Smooth muscle cell (in vitro differentiated cells): Measurements from ENCODE around the gene CNBP. TPM values are rescaled to one million over a fixed set of nuclear protein-coding genes. Genes with fewer than 3 reads are reported as not detected.

Experiments
- DNase-seq: peaks from one replicate; lab custom pipeline; 2025; ENCODE audit not compliant: unreplicated experiment; lab: John Stamatoyannopoulos, UW
- H2AFZ ChIP-seq: fragments of 200-600 bp; sonication (generic); 2 replicates; pipeline ENCODE4 v1.6.0; 2016; ENCODE audit warnings: antibody characterized with exemption, low read depth, mild to moderate bottlenecking
- H3F3A ChIP-seq: fragments of 200-600 bp; sonication (generic); 2 replicates; pipeline ENCODE4 v1.6.0; 2017; ENCODE audit warnings: antibody characterized with exemption, low read depth
- H3K27ac ChIP-seq: fragments of 200-600 bp; sonication (generic); 2 replicates; pipeline ENCODE4 v1.5.1; 2016; ENCODE audit warnings: low read depth, mild to moderate bottlenecking
- H3K27me3 ChIP-seq: fragments of 200-600 bp; sonication (generic); 2 replicates; pipeline ENCODE4 v1.6.1; 2016; ENCODE audit warnings: low read depth, mild to moderate bottlenecking
- H3K36me3 ChIP-seq: fragments of 200-600 bp; sonication (generic); 2 replicates; pipeline ENCODE4 v1.5.1; 2016; ENCODE audit warnings: low read depth
- H3K4me1 ChIP-seq: fragments of 200-600 bp; sonication (generic); 2 replicates; pipeline ENCODE4 v1.5.1; 2016; ENCODE audit warnings: low read depth
- H3K4me2 ChIP-seq: fragments of 200-600 bp; sonication (generic); 2 replicates; pipeline ENCODE4 v1.6.0; 2016; ENCODE audit warnings: mild to moderate bottlenecking
- H3K4me3 ChIP-seq: fragments of 200-600 bp; sonication (generic); 2 replicates; pipeline ENCODE4 v1.5.1; 2016; ENCODE audit warnings: mild to moderate bottlenecking
- H3K79me2 ChIP-seq: fragments of 200-600 bp; sonication (generic); 2 replicates; pipeline ENCODE4 v1.6.0; 2016; ENCODE audit warnings: low read depth, mild to moderate bottlenecking
- H3K9ac ChIP-seq: fragments of 200-600 bp; sonication (generic); 2 replicates; pipeline ENCODE4 v1.6.0; 2016; ENCODE audit warnings: low read depth
- H3K9me3 ChIP-seq: fragments of 200-600 bp; sonication (generic); replicated peaks from 2 replicates; pipeline ENCODE4 v1.5.1; 2016; ENCODE audit warnings: low read depth
- H4K20me1 ChIP-seq: fragments of 200-600 bp; sonication (generic); 2 replicates; pipeline ENCODE4 v1.6.0; 2016; ENCODE audit warnings: low read depth
- WGBS: methylation state at CpG from one replicate; pipeline ENCODE4 v1.1.7; 2016; ENCODE audit warnings: low lambda C conversion rate; 5-methylcytosine and 5-hydroxymethylcytosine counted together
- polyA plus RNA-seq: library from polyadenylated mRNA; unstranded; fragments of >200 nt; fragmentation: Nextera tagmentation; extraction: Ambion mirVana; gene quantifications from 2 replicates; pipeline ENCODE4 v1.2.1, GENCODE V29; 2016
- total RNA-seq: library from RNA; depleted of rRNA; stranded (reverse); fragments of >200 nt; gene quantifications from 2 replicates; pipeline ENCODE4 v1.2.3, GENCODE V29; 2014
- TF ChIP-seq, protein P1 (sequence below): fragments of 200-600 bp; sonication (generic); IDR thresholded peaks from 2 replicates; pipeline ENCODE4 v1.5.1; 2017; ENCODE audit warnings: borderline replicate concordance, mild to moderate bottlenecking, antibody characterized with exemption; ENCODE audit not compliant: insufficient read depth, poor library complexity, severe bottlenecking

Gene CNBP
- total and polyA plus RNA-seq, 2 experiments from 2014 or later: 181 to 198 TPM

DNA sequence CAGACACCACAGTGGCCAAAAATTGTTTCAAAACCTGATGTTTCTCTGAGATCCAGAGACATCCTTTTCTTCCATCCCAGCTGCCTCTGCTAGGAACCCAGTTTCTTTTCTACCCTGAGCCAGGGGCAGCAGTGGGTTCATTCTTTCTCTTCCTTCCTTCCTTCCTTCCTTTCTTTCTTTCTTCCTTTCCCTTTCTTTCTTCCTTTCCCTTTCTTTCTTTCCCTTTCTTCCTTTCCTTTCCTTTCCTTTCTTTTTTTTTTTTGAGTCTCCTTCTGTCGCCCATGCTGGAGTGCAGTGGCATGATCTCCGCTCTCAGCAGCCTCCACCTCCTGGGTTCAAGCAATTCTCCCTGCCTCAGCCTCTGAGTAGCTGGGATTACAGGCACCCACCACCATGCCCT, 35.0 kb upstream of the CNBP start:
- no peak overlapping the region for H3K4me2 ChIP-seq
- H3K36me3 ChIP-seq: no peaks in the 10 kb centered on the region
- DNase-seq: no peak
- H3K79me2 ChIP-seq: no peaks in the 10 kb centered on the region
- no peaks in the 10 kb centered on the region for H3K27me3 ChIP-seq
- H4K20me1 ChIP-seq: no peaks in the 10 kb centered on the region
- 96% methylated on average over 2 of the region's 2 CpGs for WGBS
- H3K9me3 ChIP-seq: no peaks in the 10 kb centered on the region
- H3K9ac ChIP-seq: no peak overlapping the region
- H2AFZ ChIP-seq: no peak overlapping the region
- H3F3A ChIP-seq: no peaks in the 10 kb centered on the region
- H3K4me3 ChIP-seq: no peak overlapping the region
- H3K27ac ChIP-seq: no peak overlapping the region
- H3K4me1 ChIP-seq: no peaks in the 10 kb centered on the region
- TF ChIP-seq, protein P1, sequence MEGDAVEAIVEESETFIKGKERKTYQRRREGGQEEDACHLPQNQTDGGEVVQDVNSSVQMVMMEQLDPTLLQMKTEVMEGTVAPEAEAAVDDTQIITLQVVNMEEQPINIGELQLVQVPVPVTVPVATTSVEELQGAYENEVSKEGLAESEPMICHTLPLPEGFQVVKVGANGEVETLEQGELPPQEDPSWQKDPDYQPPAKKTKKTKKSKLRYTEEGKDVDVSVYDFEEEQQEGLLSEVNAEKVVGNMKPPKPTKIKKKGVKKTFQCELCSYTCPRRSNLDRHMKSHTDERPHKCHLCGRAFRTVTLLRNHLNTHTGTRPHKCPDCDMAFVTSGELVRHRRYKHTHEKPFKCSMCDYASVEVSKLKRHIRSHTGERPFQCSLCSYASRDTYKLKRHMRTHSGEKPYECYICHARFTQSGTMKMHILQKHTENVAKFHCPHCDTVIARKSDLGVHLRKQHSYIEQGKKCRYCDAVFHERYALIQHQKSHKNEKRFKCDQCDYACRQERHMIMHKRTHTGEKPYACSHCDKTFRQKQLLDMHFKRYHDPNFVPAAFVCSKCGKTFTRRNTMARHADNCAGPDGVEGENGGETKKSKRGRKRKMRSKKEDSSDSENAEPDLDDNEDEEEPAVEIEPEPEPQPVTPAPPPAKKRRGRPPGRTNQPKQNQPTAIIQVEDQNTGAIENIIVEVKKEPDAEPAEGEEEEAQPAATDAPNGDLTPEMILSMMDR: no peak

DNA sequence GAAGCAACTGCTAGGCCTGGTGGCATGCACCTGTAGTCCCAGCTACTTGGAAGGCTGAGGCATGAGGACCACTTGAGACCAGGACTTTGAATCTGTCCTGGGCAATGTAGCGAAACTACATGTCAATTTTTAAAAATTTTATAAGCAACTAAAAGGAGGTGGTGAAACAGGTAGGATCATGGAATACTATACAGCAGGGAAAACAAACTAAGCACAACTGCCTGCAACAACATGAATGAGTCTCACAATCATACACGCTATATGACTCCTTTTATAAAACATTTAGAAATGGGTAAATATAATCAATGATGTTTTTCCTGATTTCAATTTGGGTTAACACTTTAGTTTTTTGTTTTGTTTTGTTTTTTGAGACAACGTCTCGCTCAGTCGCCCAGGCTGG, 29.5 kb upstream of the CNBP start:
- DNase-seq: no peak
- TF ChIP-seq, protein P1: no peak
- Histone ChIP-seq H3K27me3 (no peaks in the 10 kb centered on the region), H3K36me3 (no peaks in the 10 kb centered on the region), H3K4me2 (no peak overlapping the region), H4K20me1 (no peaks in the 10 kb centered on the region), H3K27ac (no peak overlapping the region), H2AFZ (no peak overlapping the region), H3K9ac (no peak overlapping the region), H3K4me1 (no peaks in the 10 kb centered on the region), H3K79me2 (no peaks in the 10 kb centered on the region), H3K9me3 (no peaks in the 10 kb centered on the region), H3K4me3 (no peak overlapping the region), H3F3A (no peaks in the 10 kb centered on the region)
- WGBS: 97% methylated on average over 5 of the region's 5 CpGs

DNA sequence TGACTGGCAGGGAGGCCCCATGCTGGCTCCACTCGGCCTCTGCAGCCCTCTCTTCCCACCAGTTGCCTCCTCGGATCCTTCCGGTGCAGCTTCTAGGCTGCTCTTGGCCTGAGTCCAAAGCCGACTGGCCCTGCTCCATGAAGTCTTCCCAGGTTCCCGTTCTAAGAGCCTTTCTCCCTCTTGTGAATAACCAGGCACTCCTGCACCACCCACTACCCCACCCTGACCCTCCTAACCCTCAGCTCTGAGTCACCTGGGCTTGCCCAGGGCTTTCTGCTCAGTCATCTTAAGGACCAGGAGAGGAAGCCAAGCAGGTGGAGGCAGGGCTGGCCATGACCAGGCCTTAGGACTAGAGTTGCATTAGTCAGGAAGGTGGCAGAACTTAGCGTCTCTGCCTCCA, 28.1 kb upstream of the CNBP start:
- Histone ChIP-seq H3K9ac (no peak overlapping the region), H3F3A (no peaks in the 10 kb centered on the region), H3K4me2 (no peak overlapping the region), H3K27me3 (no peaks in the 10 kb centered on the region), H4K20me1 (no peaks in the 10 kb centered on the region), H2AFZ (no peak overlapping the region), H3K4me3 (no peak overlapping the region), H3K4me1 (no peaks in the 10 kb centered on the region), H3K36me3 (no peaks in the 10 kb centered on the region), H3K27ac (no peak overlapping the region), H3K9me3 (no peaks in the 10 kb centered on the region), H3K79me2 (no peaks in the 10 kb centered on the region)
- DNase-seq: no peak
- WGBS: 54% methylated on average over 6 of the region's 6 CpGs
- TF ChIP-seq, protein P1: no peak

DNA sequence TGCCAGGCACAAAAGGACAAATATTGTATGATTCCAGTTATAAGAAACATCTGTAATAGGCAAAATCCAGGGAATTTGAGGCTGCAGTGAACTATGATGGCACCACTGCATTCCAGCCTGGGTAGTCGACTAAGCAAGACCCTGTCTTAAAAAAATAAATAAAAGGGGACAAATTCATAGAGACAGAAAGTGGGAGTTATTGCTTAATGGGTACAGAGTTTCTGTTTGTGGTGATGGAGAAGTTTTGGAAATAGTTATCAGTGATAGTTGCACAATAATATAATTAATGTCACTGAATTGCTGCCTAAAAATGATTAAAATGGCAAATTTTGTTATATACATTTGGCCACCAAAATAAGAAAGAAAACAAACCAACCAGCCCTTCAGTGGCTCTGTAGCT, 27.6 kb upstream of the CNBP start:
- H4K20me1 ChIP-seq: no peaks in the 10 kb centered on the region
- no peak overlapping the region for H3K4me2 ChIP-seq
- no peaks in the 10 kb centered on the region for H3K27me3 ChIP-seq
- H3K4me1 ChIP-seq: no peaks in the 10 kb centered on the region
- no peaks in the 10 kb centered on the region for H3K9me3 ChIP-seq
- TF ChIP-seq, protein P1: no peak
- WGBS: 84% methylated on average over 1 of the region's 1 CpG
- no peaks in the 10 kb centered on the region for H3F3A ChIP-seq
- H3K9ac ChIP-seq: no peak overlapping the region
- no peak for DNase-seq
- no peak overlapping the region for H3K27ac ChIP-seq
- H3K4me3 ChIP-seq: no peak overlapping the region
- H2AFZ ChIP-seq: no peak overlapping the region
- no peaks in the 10 kb centered on the region for H3K79me2 ChIP-seq
- no peaks in the 10 kb centered on the region for H3K36me3 ChIP-seq
